HG02943 (cell line): ENCODE results near the gene ZNF407.

Experiments
- ATAC-seq: cut with Tn5 transposase; IDR thresholded peaks from one replicate; pipeline ENCODE4 v1.9.1; 2021; ENCODE audit warnings: mild to moderate bottlenecking, low read depth, moderate library complexity; ENCODE audit not compliant: unreplicated experiment

ZNF407 gene

DNA sequence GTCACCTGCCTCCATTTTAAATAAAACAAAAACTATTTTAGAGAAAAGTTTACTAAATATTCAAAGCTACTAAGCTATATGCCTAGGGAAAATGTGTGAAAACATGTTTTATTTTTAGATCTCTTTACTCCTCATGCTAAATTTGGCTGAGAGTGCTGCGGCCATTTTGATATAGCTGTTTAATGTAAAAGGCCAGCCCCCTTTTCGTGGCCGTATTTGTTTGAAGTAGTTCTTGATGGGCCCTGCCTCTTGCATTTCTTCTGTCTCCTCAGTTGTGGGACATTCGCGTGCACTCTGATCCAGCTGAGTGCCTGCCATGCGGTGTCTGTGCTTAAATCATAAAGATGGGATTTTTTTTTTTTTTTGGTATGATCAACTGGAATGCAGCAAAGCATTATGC is 64.0 kb downstream of the ZNF407 start:
- ATAC-seq: no peak

- no peak for ATAC-seq
Observed at GRCh38 chr18:74662622-74663021, 65.0 kb downstream of the ZNF407 start.

- no peak for ATAC-seq
Observed at GRCh38 chr18:74665346-74665745, 67.7 kb downstream of the ZNF407 start.

GRCh38 chr18:74665905-74666304 is 68.2 kb downstream of the ZNF407 start:
- no peak for ATAC-seq

DNA sequence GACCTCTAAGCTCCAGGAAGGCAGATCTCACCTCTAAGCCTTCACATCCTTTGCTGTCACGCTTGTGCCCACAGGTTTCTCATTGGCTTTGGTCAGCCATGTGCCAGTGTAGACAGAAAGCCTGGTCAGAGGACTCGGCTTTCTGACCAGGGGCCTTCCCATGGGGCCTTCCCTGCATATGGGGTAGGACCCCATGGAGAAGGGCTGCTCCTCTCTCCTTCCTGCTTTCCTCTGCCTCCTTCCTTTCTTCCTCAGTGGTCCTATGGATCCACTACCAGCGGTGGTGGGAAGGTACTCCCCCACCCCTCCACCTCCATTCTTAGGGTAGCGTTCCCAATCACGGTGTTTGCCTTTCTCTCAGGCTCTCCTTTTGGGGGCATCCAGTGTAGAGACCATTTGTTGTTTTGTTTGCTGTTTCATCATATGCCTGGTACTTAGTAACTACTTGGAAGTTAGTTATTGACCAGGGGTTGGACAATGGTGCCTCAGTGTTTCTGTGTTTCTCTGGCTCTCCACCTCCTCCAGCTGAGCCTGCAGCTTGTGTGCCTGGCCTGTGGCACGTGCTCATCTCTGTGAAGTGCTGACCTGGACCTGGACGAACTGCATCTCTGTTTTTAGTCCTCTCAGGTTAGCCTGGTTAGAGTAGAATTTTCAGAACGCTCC is 71.6 kb downstream of the ZNF407 start:
- no peak for ATAC-seq

GRCh38 chr18:74672371-74672770 is 74.7 kb downstream of the ZNF407 start:
- ATAC-seq: no peak

DNA sequence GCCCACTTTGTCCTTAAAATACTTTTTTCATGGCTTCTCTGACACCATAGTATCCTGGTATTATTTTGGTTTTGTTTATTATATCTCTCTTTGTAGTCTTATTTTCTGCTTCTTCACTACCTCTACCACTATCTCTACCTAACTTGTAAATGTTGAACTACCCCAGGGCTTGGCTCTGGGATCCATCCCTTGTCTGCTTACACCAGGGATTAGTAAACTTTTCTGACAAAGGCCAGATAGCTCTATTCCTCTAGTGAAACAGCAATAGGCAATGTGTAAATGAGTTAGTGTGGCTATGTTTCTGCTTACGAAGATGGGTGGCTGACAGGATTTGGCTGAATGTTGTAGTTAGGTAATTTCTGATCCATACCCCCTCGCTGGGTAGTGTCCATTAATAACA is 76.8 kb downstream of the ZNF407 start:
- no peak for ATAC-seq

- ATAC-seq: no peak
Observed at GRCh38 chr18:74679006-74679678, 81.5 kb downstream of the ZNF407 start.

DNA sequence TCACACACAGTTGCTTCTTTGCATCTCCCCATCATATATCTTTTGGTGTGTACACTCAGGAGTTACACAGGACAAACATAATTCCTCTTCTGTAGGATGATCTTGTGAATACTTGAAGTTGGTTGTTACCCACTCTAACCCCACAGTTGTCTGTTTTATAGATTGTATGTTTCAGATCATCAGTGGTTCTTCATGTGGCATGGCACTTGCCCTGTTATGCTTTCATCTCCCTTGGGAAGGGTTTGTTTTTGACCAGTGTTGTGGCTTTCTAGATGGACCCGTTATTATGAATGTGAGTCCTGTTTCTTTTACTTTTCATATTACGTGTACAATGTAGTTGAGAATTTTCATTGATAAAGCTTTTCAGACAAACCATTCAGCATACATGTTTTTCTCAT is 82.0 kb downstream of the ZNF407 start:
- no peak for ATAC-seq

- no peak for ATAC-seq
Observed at GRCh38 chr18:74682141-74682990, 84.7 kb downstream of the ZNF407 start.

DNA sequence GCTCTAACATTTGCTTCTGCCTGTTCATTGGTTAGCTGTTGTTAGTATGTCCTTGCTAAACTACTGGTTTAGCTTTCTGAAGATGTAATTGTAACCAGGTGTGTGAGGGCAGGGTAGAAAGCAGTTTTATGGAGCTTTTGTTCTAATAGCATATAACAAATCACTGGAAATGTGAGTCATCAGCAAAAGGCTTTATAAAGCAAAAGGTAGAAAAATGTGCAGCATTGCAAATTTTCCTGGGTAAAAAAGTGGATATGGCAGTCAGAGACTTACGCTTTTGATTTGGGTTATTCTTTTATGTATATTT is 85.3 kb downstream of the ZNF407 start:
- no peak for ATAC-seq

DNA sequence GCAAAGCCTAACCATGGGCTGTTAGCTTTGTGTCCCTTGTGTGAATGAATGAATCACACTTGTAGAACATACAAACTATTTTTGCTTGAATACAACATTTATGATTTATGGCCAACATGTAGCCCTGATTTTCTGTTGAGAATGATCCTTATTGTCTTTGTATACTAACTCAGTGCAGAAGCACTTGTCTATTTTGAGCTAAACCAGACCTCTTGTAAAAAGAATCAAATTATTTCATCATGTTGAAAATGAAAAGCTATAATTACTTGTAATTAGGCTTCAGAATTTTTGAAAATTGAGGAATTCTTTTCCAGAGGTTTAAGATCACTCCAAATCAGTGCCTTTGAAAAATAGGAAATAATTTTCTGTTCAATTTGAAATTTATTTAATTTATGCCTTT is 85.9 kb downstream of the ZNF407 start:
- no peak for ATAC-seq

DNA sequence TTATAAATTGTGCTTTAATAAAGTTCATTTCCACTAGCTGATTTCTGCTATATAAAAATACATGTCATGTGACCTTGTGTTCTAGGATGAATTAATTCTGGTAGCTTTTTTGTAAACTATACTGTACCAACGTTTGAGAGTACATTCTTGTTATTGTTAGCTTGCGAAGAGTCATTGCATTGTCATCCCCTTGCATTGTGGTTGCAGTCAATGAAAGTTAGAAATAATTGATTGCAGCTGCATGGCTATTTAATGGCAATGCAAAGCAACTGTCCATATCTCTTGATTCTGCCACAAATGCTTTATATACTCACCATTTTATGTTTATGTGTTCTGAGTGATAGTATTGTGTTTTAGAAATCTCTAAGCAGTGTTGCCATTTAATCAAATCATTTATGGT is 91.6 kb downstream of the ZNF407 start:
- no peak for ATAC-seq

GRCh38 chr18:74692367-74693013 is 94.8 kb downstream of the ZNF407 start:
- ATAC-seq: no peak

DNA sequence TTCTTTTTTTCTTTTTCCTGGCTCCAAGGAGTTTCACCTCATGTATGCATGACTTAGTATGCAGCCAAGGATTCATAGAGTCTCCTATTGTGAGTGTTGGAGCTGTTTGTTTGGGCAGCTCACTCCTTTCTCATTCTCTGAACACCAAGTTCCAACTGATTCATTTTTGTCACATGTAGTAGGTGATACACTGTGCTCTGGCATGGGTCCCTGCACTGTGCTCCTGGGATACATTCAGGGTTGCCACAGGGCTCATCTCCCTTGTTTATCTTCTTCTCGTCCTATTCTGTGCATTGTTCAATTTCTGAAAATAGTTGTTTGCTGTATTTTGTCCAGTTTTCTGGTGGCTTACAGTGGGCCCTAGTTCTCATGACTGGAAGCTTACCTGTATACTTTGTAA is 96.8 kb downstream of the ZNF407 start:
- ATAC-seq: no peak

GRCh38 chr18:74695170-74695569 is 97.5 kb downstream of the ZNF407 start:
- ATAC-seq: no peak

- no peak for ATAC-seq
Observed at GRCh38 chr18:74698881-74699280, 101.2 kb downstream of the ZNF407 start.

DNA sequence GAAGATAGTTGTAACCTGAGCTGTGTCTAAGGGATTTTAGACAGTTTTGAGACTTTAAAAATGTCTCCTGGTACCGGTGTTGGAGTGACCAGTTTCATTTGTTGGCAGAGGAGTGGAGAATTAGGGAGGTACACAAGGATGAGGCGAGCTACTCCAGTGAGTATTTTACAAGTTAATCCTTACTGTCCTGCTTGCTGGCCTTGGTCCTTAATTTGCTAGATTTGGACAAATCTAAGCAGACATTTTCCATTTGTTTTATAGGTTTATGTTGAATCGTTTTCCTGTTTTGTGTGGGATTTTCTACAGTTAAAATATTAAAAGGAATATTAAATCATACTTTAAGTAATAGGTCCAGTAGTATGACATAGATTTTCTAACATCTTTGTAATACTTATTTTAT is 101.8 kb downstream of the ZNF407 start:
- no peak for ATAC-seq

GRCh38 chr18:74702950-74703349 is 105.3 kb downstream of the ZNF407 start:
- no peak for ATAC-seq

GRCh38 chr18:74708169-74708568 is 110.5 kb downstream of the ZNF407 start:
- ATAC-seq: no peak

- ATAC-seq: no peak
Observed at GRCh38 chr18:74709452-74709851, 111.8 kb downstream of the ZNF407 start.
